Activated T-helper 1 cell treated with Interleukin-2 at 50 U/mL for 16 hours (primary cell): ENCODE measurements around the gene CRLF2.
"Not testable (repeated sequence)": the region's sequence is repeated elsewhere in the genome, so short reads cannot be mapped to it uniquely, and the experiment has no call there.

Source experiments
- DNase-seq: peaks from one replicate; pipeline ENCODE4 v3.0.0-alpha.2; 2020; ENCODE audit warnings: low read depth

CRLF2 gene

GRCh38 chrX:1212532-1212931 lies at the start of gene CRLF2:
Gene CRLF2, minus strand, starts transcription at chrX:1212649. Its CDS starts 15 bp downstream, at chrX:1212634.
- no peak for DNase-seq

- not testable (repeated sequence) for DNase-seq
Measured at GRCh38 chrX:1261771-1262170, 49.3 kb upstream of the CRLF2 start.

GRCh38 chrX:1261285-1261684 lies 48.8 kb upstream of the CRLF2 start:
- DNase-seq, result no peak

GRCh38 chrX:1252861-1253260 lies 40.4 kb upstream of the CRLF2 start:
- DNase-seq, result no peak

GRCh38 chrX:1249101-1249887 lies 36.8 kb upstream of the CRLF2 start:
- peak; percentile 23 for DNase-seq

GRCh38 chrX:1248331-1249061 lies 36.0 kb upstream of the CRLF2 start:
- no peak for DNase-seq

GRCh38 chrX:1246816-1247215 lies 34.4 kb upstream of the CRLF2 start:
- peak; percentile 62 for DNase-seq

GRCh38 chrX:1244164-1245076 lies 32.0 kb upstream of the CRLF2 start:
- DNase-seq, result no peak

GRCh38 chrX:1242891-1243402 lies 30.5 kb upstream of the CRLF2 start:
- DNase-seq, result no peak

- DNase-seq, result not testable (repeated sequence)
Measured at GRCh38 chrX:1240551-1240950, 28.1 kb upstream of the CRLF2 start.

- no peak for DNase-seq
Measured at GRCh38 chrX:1239681-1240142, 27.3 kb upstream of the CRLF2 start.

GRCh38 chrX:1231850-1232465 lies 19.5 kb upstream of the CRLF2 start:
- DNase-seq, result no peak

- DNase-seq, result not testable (repeated sequence)
Measured at GRCh38 chrX:1228101-1228500, 15.7 kb upstream of the CRLF2 start.

- DNase-seq, result no peak
Measured at GRCh38 chrX:1226249-1226648, 13.8 kb upstream of the CRLF2 start.

GRCh38 chrX:1224954-1225353 lies 12.5 kb upstream of the CRLF2 start:
- DNase-seq, result no peak

- DNase-seq, result no peak
Measured at GRCh38 chrX:1223242-1223600, 10.8 kb upstream of the CRLF2 start.

- no peak for DNase-seq
Measured at GRCh38 chrX:1222531-1223241, 10.2 kb upstream of the CRLF2 start.

GRCh38 chrX:1221296-1221845 lies 8.9 kb upstream of the CRLF2 start:
- no peak for DNase-seq

GRCh38 chrX:1218286-1218685 lies 5.8 kb upstream of the CRLF2 start:
- DNase-seq, result no peak

- no peak for DNase-seq
Measured at GRCh38 chrX:1215123-1215823, 2.8 kb upstream of the CRLF2 start.
